Activated CD8-positive, alpha-beta T cell treated with anti-CD3 and anti-CD28 coated beads for 36 hours (primary cell): ENCODE data around the gene AKIP1. TPM values are rescaled to one million over a fixed set of nuclear protein-coding genes. Genes with fewer than 3 reads are reported as not detected.

Source experiments
- ATAC-seq: fragments of 200-7000 bp; cut with Tn5 transposase; one replicate; pipeline ENCODE4 v1.10.0; 2021; ENCODE audit warnings: mild to moderate bottlenecking, moderate library complexity
- CTCF ChIA-PET: fragments of 350-600 bp; sonication (Branson Sonifier 250); formaldehyde crosslinking; loops from one replicate; lab custom pipeline; 2021; ENCODE audit warnings: antibody characterized with exemption; lab: Charles Lee
- POLR2A ChIA-PET: fragments of 350-600 bp; sonication (Branson Sonifier 250); formaldehyde crosslinking; loops from one replicate; lab custom pipeline; 2021; ENCODE audit warnings: antibody characterized with exemption; lab: Charles Lee
- DNase-seq: peaks from one replicate; pipeline ENCODE4 v3.0.0-alpha.2; 2020
- H3K27ac Mint-ChIP-seq: one replicate; pipeline ENCODE4 v1.8.0; 2021; ENCODE audit warnings: mild to moderate bottlenecking, mixed read lengths
- H3K27me3 Mint-ChIP-seq: one replicate; pipeline ENCODE4 v1.8.0; 2021; ENCODE audit warnings: mixed read lengths
- H3K36me3 Mint-ChIP-seq: one replicate; pipeline ENCODE4 v1.8.0; 2021; ENCODE audit warnings: low read depth, mixed read lengths
- H3K4me1 Mint-ChIP-seq: one replicate; pipeline ENCODE4 v1.8.0; 2021; ENCODE audit warnings: low read depth, mixed read lengths
- H3K4me3 Mint-ChIP-seq: one replicate; pipeline ENCODE4 v1.8.0; 2021; ENCODE audit warnings: mild to moderate bottlenecking, moderate library complexity, mixed read lengths
- H3K9me3 Mint-ChIP-seq: one replicate; pipeline ENCODE4 v1.8.0; 2021; ENCODE audit warnings: mixed read lengths
- CTCF ChIP-seq: fragments of 200-600 bp; IDR thresholded peaks from one replicate; pipeline ENCODE4 v1.8.0; 2022; ENCODE audit warnings: antibody characterized with exemption, mild to moderate bottlenecking
- intact Hi-C: fragments of 100-400 bp; cut with micrococcal nuclease; formaldehyde crosslinking; loops from one replicate; pipeline ENCODE4 v1.10.0; 2022
- total RNA-seq, 2 experiments: library from RNA; stranded (reverse); gene quantifications; one replicate each; pipeline ENCODE4 v1.2.3, GENCODE V29; 2021

AKIP1 gene
- total RNA-seq, 2 experiments from 2014 or later: 27.8 to 28.2 TPM

GRCh38 chr11:8905528-8906165, 5.3 kb upstream of the AKIP1 start:
- Mint-ChIP-seq H3K36me3 (peaks cover 1% of the 10 kb centered on the region), H3K27me3 (peaks cover 5% of the 10 kb centered on the region), H3K4me1 (peaks cover 21% of the 10 kb centered on the region), H3K27ac (no peak overlapping the region), H3K4me3 (no peak overlapping the region), H3K9me3 (peaks cover 4% of the 10 kb centered on the region)
- DNase-seq (no peak), ATAC-seq (no peak)
- POLR2A ChIA-PET: no interaction called here
- no peak for TF ChIP-seq CTCF
- intact Hi-C loops: no loop called here
- CTCF ChIA-PET: no interaction called here

- Mint-ChIP-seq H3K4me3 (no peak overlapping the region), H3K27me3 (peaks cover 5% of the 10 kb centered on the region), H3K27ac (no peak overlapping the region), H3K4me1 (peaks cover 21% of the 10 kb centered on the region), H3K36me3 (peaks cover 1% of the 10 kb centered on the region), H3K9me3 (no peaks in the 10 kb centered on the region)
- ChIA-PET CTCF (interaction anchor here (0.7 to 1.0 kb wide), 3 partner anchors 8 to 52 kb away, joined by 3 to 4 read pairs (median 3); no protein-coding TSS in a partner anchor), POLR2A (interaction anchor here (0.5 kb wide), 1 partner anchor 626 kb away, joined by 3 read pairs; no protein-coding TSS in a partner anchor)
- ATAC-seq (no peak), DNase-seq (no peak)
- intact Hi-C loops: no loop called here
- TF ChIP-seq CTCF: no peak
Measured at GRCh38 chr11:8907116-8907515, 3.9 kb upstream of the AKIP1 start.

- ChIA-PET CTCF (interaction anchor here (0.8 to 1.3 kb wide), 3 partner anchors 51 to 229 kb away, joined by 3 to 4 read pairs (median 3); no protein-coding TSS in a partner anchor), POLR2A (interaction anchor here (0.8 to 1.0 kb wide), 2 partner anchors 219 to 222 kb away, joined by 3 read pairs; no protein-coding TSS in a partner anchor)
- no peak for TF ChIP-seq CTCF
- Mint-ChIP-seq H3K27ac (no peak overlapping the region), H3K4me1 (peaks cover 26% of the 10 kb centered on the region), H3K36me3 (peaks cover 4% of the 10 kb centered on the region), H3K27me3 (peaks cover 2% of the 10 kb centered on the region), H3K9me3 (no peaks in the 10 kb centered on the region), H3K4me3 (no peak overlapping the region)
- intact Hi-C loops: no loop called here
- DNase-seq: no peak
- ATAC-seq: no peak
Measured at GRCh38 chr11:8908099-8908498, 2.9 kb upstream of the AKIP1 start.

GRCh38 chr11:8910649-8911026, 351 bp upstream of the AKIP1 start:
- DNase-seq (no peak), ATAC-seq (peak; percentile 16)
- Mint-ChIP-seq H3K27ac (no peak overlapping the region), H3K9me3 (no peaks in the 10 kb centered on the region), H3K27me3 (no peaks in the 10 kb centered on the region), H3K4me3 (peak overlapping the region; percentile 84), H3K4me1 (peaks cover 43% of the 10 kb centered on the region), H3K36me3 (peaks cover 15% of the 10 kb centered on the region)
- intact Hi-C loops: loop anchor here (5.0 to 10.0 kb wide), 2 partner anchors 52 to 224 kb away; partner anchors contain the start of gene TMEM9B
- CTCF ChIA-PET: interaction anchor here (0.6 to 5.1 kb wide), 4 partner anchors 50 to 228 kb away, joined by 3 to 49 read pairs (median 14); no protein-coding TSS in a partner anchor
- TF ChIP-seq CTCF: no peak
- POLR2A ChIA-PET: interaction anchor here (1.5 kb wide), 1 partner anchor 228 kb away, joined by 7 read pairs; the partner anchor contains the start of genes RPL27A and TRIM66
